ENCODE data around the gene NAA20.

NAA20 gene

DNA sequence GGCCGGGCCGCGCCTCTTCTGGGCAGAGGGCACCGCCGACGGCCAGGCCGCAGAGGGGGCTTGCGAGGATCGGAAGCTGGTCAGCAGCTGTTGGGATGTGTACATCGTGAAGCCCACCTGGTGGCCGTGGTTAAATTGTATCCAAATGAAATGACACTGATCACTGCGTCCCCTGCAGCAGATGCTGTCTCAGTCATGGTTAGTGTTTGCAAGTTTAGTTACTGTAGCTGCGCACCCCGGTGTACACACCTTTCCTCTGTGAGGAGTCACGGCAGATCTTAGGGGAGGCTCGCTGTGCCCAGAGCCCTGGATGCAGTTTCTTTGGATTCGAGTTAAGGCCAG lies 653 bp downstream of the NAA20 start:
- Mint-ChIP-seq H3K27ac (peak overlapping the region in 2 of 3 experiments; percentile 71 to 83), H3K4me1 (peaks cover 39% of the 10 kb centered on the region), H3K36me3 (ENCODE audit: low read depth) (peaks cover 9% of the 10 kb centered on the region), H3K4me3 (peak overlapping the region; percentile 80 to 91 (median 90)), H3K27me3 (ENCODE audit: low read depth) (peaks cover 4% of the 10 kb centered on the region), H3K9me3 (no peaks in the 10 kb centered on the region)
- TF ChIP-seq, protein P1, sequence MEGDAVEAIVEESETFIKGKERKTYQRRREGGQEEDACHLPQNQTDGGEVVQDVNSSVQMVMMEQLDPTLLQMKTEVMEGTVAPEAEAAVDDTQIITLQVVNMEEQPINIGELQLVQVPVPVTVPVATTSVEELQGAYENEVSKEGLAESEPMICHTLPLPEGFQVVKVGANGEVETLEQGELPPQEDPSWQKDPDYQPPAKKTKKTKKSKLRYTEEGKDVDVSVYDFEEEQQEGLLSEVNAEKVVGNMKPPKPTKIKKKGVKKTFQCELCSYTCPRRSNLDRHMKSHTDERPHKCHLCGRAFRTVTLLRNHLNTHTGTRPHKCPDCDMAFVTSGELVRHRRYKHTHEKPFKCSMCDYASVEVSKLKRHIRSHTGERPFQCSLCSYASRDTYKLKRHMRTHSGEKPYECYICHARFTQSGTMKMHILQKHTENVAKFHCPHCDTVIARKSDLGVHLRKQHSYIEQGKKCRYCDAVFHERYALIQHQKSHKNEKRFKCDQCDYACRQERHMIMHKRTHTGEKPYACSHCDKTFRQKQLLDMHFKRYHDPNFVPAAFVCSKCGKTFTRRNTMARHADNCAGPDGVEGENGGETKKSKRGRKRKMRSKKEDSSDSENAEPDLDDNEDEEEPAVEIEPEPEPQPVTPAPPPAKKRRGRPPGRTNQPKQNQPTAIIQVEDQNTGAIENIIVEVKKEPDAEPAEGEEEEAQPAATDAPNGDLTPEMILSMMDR (IDR thresholded peaks at IDR 0.05; ENCODE audit: unreplicated experiment in 3 of 3) = no peak

DNA sequence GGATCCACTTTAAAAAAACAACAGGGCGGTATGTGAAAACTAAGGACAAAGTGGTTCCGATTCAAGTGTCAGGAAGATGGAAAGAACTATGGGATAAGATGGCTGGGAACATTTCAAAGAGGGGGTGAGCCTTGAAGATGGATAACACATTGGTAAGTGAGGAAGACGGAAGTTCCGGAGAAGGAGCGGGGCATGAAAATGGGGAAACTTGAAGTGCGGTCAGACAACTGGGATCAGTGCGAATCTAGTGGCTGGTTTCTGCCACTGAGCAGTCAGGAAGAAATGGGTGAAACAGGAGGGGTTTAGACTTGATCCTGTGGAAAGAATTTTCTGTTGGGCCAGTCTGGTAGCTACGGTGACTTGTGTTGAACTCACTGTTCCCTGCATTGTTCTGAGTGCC lies 1.2 kb downstream of the NAA20 start:
- TF ChIP-seq, protein P1 (IDR thresholded peaks at IDR 0.05; ENCODE audit: unreplicated experiment in 3 of 3) = no peak
- H3K9me3 Mint-ChIP-seq = no peaks in the 10 kb centered on the region
- H3K27ac Mint-ChIP-seq = peak overlapping the region in 1 of 3 experiments; percentile 83
- peak overlapping the region; percentile 80 to 91 (median 90) for H3K4me3 Mint-ChIP-seq
- H3K27me3 Mint-ChIP-seq (ENCODE audit: low read depth) = peaks cover 4% of the 10 kb centered on the region
- H3K36me3 Mint-ChIP-seq (ENCODE audit: low read depth) = peaks cover 11% of the 10 kb centered on the region
- H3K4me1 Mint-ChIP-seq = peaks cover 39% of the 10 kb centered on the region

DNA sequence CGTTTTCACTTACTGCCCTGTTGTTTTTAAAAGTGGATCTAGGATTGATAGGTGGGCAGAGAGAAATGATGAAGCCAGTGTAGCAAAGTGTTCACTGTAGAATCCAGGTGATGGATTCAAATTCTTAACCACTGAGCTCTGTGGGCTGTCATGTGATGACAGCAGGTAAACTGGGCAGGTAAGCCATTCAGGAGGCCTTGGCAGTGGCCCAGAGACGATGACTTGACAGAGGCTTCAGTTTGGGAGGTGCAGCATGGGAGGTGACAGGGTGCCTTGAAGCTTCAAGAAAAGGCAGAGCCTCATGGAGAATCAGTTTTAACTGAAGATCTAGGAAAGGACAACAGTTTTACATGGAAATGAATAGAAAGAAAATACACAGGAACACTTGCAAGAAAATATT lies 2.0 kb downstream of the NAA20 start:
- H3K36me3 Mint-ChIP-seq (ENCODE audit: low read depth) = peaks cover 14% of the 10 kb centered on the region
- peak overlapping the region in 2 of 3 experiments; percentile 35 to 49 for H3K27ac Mint-ChIP-seq
- H3K27me3 Mint-ChIP-seq (ENCODE audit: low read depth) = peaks cover 4% of the 10 kb centered on the region
- H3K4me3 Mint-ChIP-seq = peak overlapping the region; percentile 80 to 91 (median 90)
- no peaks in the 10 kb centered on the region for H3K9me3 Mint-ChIP-seq
- TF ChIP-seq, protein P1 (IDR thresholded peaks at IDR 0.05; ENCODE audit: unreplicated experiment in 3 of 3) = no peak
- peaks cover 39% of the 10 kb centered on the region for H3K4me1 Mint-ChIP-seq

DNA sequence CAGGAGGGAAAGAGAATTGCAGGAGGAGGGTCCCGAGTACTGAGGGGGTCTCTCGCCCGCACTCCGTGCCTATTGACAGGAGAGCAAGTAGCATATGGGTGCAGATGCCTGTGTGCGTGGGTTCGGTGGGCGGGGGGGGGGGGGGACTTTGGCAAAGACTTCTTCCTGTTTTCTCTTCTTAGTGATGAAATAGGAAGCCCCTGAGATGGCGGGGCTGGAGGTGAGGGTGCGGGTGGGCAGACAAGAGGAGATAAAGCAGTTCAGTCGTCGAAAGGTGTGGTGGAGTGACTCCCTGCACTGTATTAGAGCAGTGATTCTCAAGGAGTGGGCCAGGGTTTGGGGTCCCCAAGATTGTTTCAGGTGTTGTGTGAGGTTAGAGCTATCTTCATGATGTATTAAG lies 3.7 kb downstream of the NAA20 start:
- H3K9me3 Mint-ChIP-seq = no peaks in the 10 kb centered on the region
- H3K4me1 Mint-ChIP-seq = peaks cover 45% of the 10 kb centered on the region
- peaks cover 4% of the 10 kb centered on the region for H3K27me3 Mint-ChIP-seq (ENCODE audit: low read depth)
- no peak overlapping the region for H3K27ac Mint-ChIP-seq
- H3K4me3 Mint-ChIP-seq = peak overlapping the region in 2 of 3 experiments; percentile 4 to 16
- TF ChIP-seq, protein P1 (IDR thresholded peaks at IDR 0.05; ENCODE audit: unreplicated experiment in 3 of 3) = no peak
- peaks cover 14% of the 10 kb centered on the region for H3K36me3 Mint-ChIP-seq (ENCODE audit: low read depth)

DNA sequence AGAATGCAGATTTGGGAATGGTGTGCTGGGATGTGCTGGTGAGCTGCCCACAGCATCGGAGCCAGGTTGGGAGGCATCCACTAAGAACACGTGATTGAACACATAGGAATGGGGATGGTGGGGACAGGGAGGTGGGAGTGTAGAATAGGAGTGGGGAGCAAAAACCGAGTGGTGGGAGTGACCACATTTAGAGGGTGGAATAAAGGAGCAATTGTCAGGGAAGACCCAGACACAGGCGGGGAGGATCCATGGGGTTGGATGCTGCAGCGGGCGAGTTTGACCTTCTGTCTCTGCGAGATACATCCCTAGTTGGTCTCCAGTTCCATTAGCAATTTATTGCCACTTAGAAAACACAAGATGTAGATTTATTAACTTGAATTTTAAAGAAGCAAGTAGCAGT lies 4.7 kb downstream of the NAA20 start:
- TF ChIP-seq, protein P1 (IDR thresholded peaks at IDR 0.05; ENCODE audit: unreplicated experiment in 3 of 3) = no peak
- H3K27me3 Mint-ChIP-seq (ENCODE audit: low read depth) = peaks cover 3% of the 10 kb centered on the region
- H3K27ac Mint-ChIP-seq = peak overlapping the region in 2 of 3 experiments; percentile 17 to 31
- peaks cover 47% of the 10 kb centered on the region for H3K4me1 Mint-ChIP-seq
- H3K9me3 Mint-ChIP-seq = no peaks in the 10 kb centered on the region
- no peak overlapping the region for H3K4me3 Mint-ChIP-seq
- H3K36me3 Mint-ChIP-seq (ENCODE audit: low read depth) = peaks cover 18% of the 10 kb centered on the region

DNA sequence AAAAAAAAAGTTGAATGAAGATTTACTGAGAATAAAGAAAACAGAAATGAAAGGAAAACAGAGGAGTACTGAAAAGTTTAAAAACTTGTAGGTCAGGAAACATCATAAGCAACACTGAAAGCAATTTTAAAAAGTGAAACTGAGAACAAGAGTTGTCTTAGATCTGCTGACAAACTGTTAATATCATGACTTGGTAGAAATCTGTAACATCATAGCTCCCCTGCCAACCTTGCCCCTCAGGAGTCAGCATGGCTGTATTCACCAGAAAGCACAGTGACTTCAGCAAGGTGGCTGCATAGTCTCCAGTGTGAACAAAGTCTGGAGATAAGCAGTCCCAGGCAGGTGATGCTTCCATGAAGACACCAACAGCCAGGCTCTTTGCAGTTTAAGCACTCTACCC lies 5.3 kb downstream of the NAA20 start:
- Mint-ChIP-seq H3K4me1 (peaks cover 46% of the 10 kb centered on the region), H3K4me3 (no peak overlapping the region), H3K36me3 (ENCODE audit: low read depth) (peaks cover 22% of the 10 kb centered on the region), H3K27me3 (ENCODE audit: low read depth) (no peaks in the 10 kb centered on the region), H3K9me3 (no peaks in the 10 kb centered on the region), H3K27ac (no peak overlapping the region)
- TF ChIP-seq, protein P1 (IDR thresholded peaks at IDR 0.05; ENCODE audit: unreplicated experiment in 3 of 3) = no peak

Measured in nephron (organoid).